AG04449 (cell line): ENCODE results near the gene SLC15A3.

Source experiments
- CTCF ChIA-PET: fragments of 350-600 bp; formaldehyde crosslinking; extraction: SDS; loops from one replicate; lab custom pipeline; 2021; ENCODE audit warnings: antibody characterized with exemption; lab: Yijun Ruan, JAX
- POLR2A ChIA-PET: fragments of 400-600, 350-600 bp; formaldehyde crosslinking; extraction: SDS; loops from one replicate; lab custom pipeline; 2020; ENCODE audit warnings: antibody characterized with exemption, inconsistent platforms; lab: Yijun Ruan, JAX
- DNase-seq: peaks from one replicate; pipeline ENCODE4 v3.0.0-alpha.2; 2010; ENCODE audit warnings: low read depth, low spot score
- H3K4me3 ChIP-seq: 2 replicates; pipeline ENCODE4 v1.5.1; 2011; ENCODE audit warnings: low read depth, mild to moderate bottlenecking, control low read depth, low read length
- CTCF ChIP-seq: IDR thresholded peaks from one replicate; pipeline ENCODE4 v1.5.1; 2011; ENCODE audit warnings: mild to moderate bottlenecking, moderate library complexity, low read length, control low read depth, inconsistent platforms; ENCODE audit not compliant: insufficient read depth; ENCODE audit errors: missing control alignments

The SLC15A3 gene

DNA sequence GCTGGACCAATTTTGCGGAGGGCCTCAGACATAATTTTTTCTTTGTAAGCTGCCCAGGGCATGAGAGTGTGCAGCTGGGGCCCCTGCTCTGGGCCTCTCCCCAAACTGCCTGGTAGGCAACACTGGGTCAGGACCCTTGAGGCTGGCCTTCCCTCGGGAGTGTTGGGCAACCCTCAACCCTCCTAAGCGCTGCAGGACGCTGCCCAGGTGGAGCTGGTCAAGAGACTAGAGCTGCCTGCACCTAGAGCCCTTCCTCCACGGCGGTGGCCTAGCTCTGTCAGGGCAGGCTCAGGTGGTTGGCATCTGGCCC is 28.2 kb downstream of the SLC15A3 start:
- TF ChIP-seq CTCF = no peak
- ChIA-PET CTCF (interaction anchor here (0.6 to 1.8 kb wide), 7 partner anchors 8 to 263 kb away, joined by 3 to 5 read pairs (median 4); partner anchors contain the start of gene TMEM109), POLR2A (interaction anchor here (1.1 kb wide), 1 partner anchor 8 kb away, joined by 5 read pairs; no protein-coding TSS in a partner anchor)
- peak overlapping the region; percentile 67 for H3K4me3 ChIP-seq
- no peak for DNase-seq

DNA sequence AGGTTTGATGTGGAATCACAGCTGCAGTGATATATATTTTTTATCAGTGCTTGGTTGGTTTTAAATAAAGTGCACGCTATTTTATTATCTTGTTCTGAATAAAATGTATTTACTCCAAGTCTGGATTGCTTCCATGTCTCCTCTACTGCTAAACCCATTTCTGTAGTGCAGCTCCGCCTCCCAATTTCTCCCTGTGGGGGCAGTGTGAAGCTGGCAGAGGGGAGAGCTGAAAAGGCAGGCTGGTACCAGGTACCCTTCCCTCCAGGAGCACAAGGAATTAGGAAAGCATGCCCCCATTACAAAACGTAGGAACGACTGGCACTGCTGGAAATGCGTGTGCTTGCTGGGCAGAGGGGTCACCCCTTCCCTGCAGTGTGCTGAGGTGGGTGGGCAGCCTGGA is 28.6 kb downstream of the SLC15A3 start:
- ChIA-PET CTCF (interaction anchor here (1.0 to 1.8 kb wide), 5 partner anchors 8 to 264 kb away, joined by 3 to 5 read pairs (median 4); partner anchors contain the start of gene TMEM109), POLR2A (interaction anchor here (1.1 kb wide), 1 partner anchor 8 kb away, joined by 5 read pairs; no protein-coding TSS in a partner anchor)
- H3K4me3 ChIP-seq = no peak overlapping the region
- DNase-seq = no peak
- no peak for TF ChIP-seq CTCF

GRCh38 chr11:60922906-60923305 is 29.1 kb downstream of the SLC15A3 start:
- POLR2A ChIA-PET = no interaction called here
- TF ChIP-seq CTCF = no peak
- CTCF ChIA-PET = interaction anchor here (1.4 to 1.8 kb wide), 3 partner anchors 7 to 24 kb away, joined by 3 to 5 read pairs (median 4); no protein-coding TSS in a partner anchor
- DNase-seq = no peak
- H3K4me3 ChIP-seq = no peak overlapping the region

GRCh38 chr11:60921777-60922335 is 30.1 kb downstream of the SLC15A3 start:
- ChIA-PET CTCF (interaction anchor here (0.8 to 1.8 kb wide), 3 partner anchors 16 to 91 kb away, joined by 3 to 5 read pairs (median 4); partner anchors contain the start of gene PRPF19), POLR2A (no interaction called here)
- no peak for TF ChIP-seq CTCF
- no peak overlapping the region for H3K4me3 ChIP-seq
- no peak for DNase-seq

- H3K4me3 ChIP-seq = no peak overlapping the region
- TF ChIP-seq CTCF = no peak
- CTCF ChIA-PET = interaction anchor here (0.8 to 1.8 kb wide), 3 partner anchors 15 to 90 kb away, joined by 3 to 5 read pairs (median 4); partner anchors contain the start of gene PRPF19
- DNase-seq = no peak
- POLR2A ChIA-PET = no interaction called here
Observed at GRCh38 chr11:60921259-60921658, 30.7 kb downstream of the SLC15A3 start.

DNA sequence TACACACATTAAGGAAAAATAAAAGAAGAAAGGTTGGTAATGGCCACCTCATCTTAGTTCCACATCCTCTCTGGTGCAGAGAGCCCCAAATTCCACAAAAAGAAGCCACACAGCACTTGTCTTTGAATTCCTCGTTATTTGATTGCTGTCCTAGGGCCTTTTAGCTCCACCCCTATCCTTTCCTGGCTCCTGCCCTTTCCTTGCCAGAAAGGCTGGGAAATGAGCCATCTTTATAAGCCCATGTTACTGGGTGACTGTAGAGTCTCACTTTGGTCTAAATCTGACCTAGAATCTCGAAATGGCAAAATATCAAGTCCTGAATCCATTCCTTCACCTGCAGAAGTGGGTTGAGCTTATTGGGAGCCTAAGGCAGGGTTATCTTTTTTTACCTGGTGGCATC is 32.0 kb downstream of the SLC15A3 start:
- H3K4me3 ChIP-seq = no peak overlapping the region
- ChIA-PET CTCF (interaction anchor here (1.4 to 1.8 kb wide), 2 partner anchors 16 to 21 kb away, joined by 3 to 5 read pairs; no protein-coding TSS in a partner anchor), POLR2A (no interaction called here)
- TF ChIP-seq CTCF = no peak
- no peak for DNase-seq
